HG02970 (cell line): ENCODE data around the gene TBC1D22A.
"Not testable (repeated sequence)": the region's sequence is repeated elsewhere in the genome, so short reads cannot be mapped to it uniquely, and the experiment has no call there.

Experiments
- ATAC-seq: cut with Tn5 transposase; IDR thresholded peaks from one replicate; pipeline ENCODE4 v1.9.1; 2021; ENCODE audit warnings: mild to moderate bottlenecking, moderate library complexity, moderate number of reproducible peaks; ENCODE audit not compliant: unreplicated experiment, low FRiP score

Gene TBC1D22A

GRCh38 chr22:47135338-47135737 lies 372.9 kb downstream of the TBC1D22A start:
- ATAC-seq: no peak

GRCh38 chr22:47136050-47136449 lies 373.6 kb downstream of the TBC1D22A start:
- ATAC-seq: no peak

GRCh38 chr22:47136671-47137070 lies 374.2 kb downstream of the TBC1D22A start:
- no peak for ATAC-seq

- no peak for ATAC-seq
Measured at GRCh38 chr22:47139013-47139789, 376.8 kb downstream of the TBC1D22A start.

- ATAC-seq: no peak
Measured at GRCh38 chr22:47139790-47140119, 377.3 kb downstream of the TBC1D22A start.

GRCh38 chr22:47140975-47141374 lies 378.5 kb downstream of the TBC1D22A start:
- not testable (repeated sequence) for ATAC-seq

GRCh38 chr22:47142427-47143046 lies 380.1 kb downstream of the TBC1D22A start:
- no peak for ATAC-seq

GRCh38 chr22:47143249-47143938 lies 380.9 kb downstream of the TBC1D22A start:
- ATAC-seq: no peak

GRCh38 chr22:47144076-47144765 lies 381.8 kb downstream of the TBC1D22A start:
- ATAC-seq: no peak

GRCh38 chr22:47144791-47145425 lies 382.5 kb downstream of the TBC1D22A start:
- no peak for ATAC-seq

GRCh38 chr22:47145883-47146282 lies 383.4 kb downstream of the TBC1D22A start:
- ATAC-seq: no peak

GRCh38 chr22:47146391-47146790 lies 383.9 kb downstream of the TBC1D22A start:
- no peak for ATAC-seq

GRCh38 chr22:47146941-47147340 lies 384.5 kb downstream of the TBC1D22A start:
- no peak for ATAC-seq

GRCh38 chr22:47147572-47147971 lies 385.1 kb downstream of the TBC1D22A start:
- no peak for ATAC-seq

- ATAC-seq: no peak
Measured at GRCh38 chr22:47148510-47148909, 386.1 kb downstream of the TBC1D22A start.

- ATAC-seq: no peak
Measured at GRCh38 chr22:47148956-47149728, 386.7 kb downstream of the TBC1D22A start.

GRCh38 chr22:47149976-47150375 lies 387.5 kb downstream of the TBC1D22A start:
- ATAC-seq: no peak

GRCh38 chr22:47150426-47150825 lies 388.0 kb downstream of the TBC1D22A start:
- ATAC-seq: no peak

- ATAC-seq: no peak
Measured at GRCh38 chr22:47151064-47151463, 388.6 kb downstream of the TBC1D22A start.

GRCh38 chr22:47151490-47151889 lies 389.0 kb downstream of the TBC1D22A start:
- ATAC-seq: no peak
